Cardiac muscle cell (in vitro differentiated cells and primary cell): Measurements from ENCODE around the gene ACSS3. TPM values are rescaled to one million over a fixed set of nuclear protein-coding genes. Genes with fewer than 3 reads are reported as not detected.
"Not testable (repeated sequence)": the region's sequence is repeated elsewhere in the genome, so short reads cannot be mapped to it uniquely, and the experiment has no call there.

Source experiments
- DNase-seq, 2 donors: peaks; one replicate each; pipeline versions ENCODE4 v3.0.0 to v3.0.0-alpha.2; 2010 to 2017; ENCODE audit warnings: low read depth in 1 of 2, low spot score in 1 of 2
- H3K27ac ChIP-seq: fragments of 200-600 bp; sonication (generic); 2 replicates; pipeline ENCODE4 v1.5.1; 2016
- H3K27me3 ChIP-seq: fragments of 200-600 bp; sonication (generic); 2 replicates; pipeline ENCODE4 v1.6.0; 2016; ENCODE audit warnings: control low read depth
- H3K36me3 ChIP-seq: fragments of 200-600 bp; sonication (generic); 2 replicates; pipeline ENCODE4 v1.5.1; 2016; ENCODE audit warnings: control low read depth
- H3K4me1 ChIP-seq: fragments of 200-600 bp; sonication (generic); 2 replicates; pipeline ENCODE4 v1.8.1; 2017; ENCODE audit warnings: low read depth, mild to moderate bottlenecking, mixed run types
- H3K4me3 ChIP-seq: fragments of 200-600 bp; sonication (generic); 2 replicates; pipeline ENCODE4 v1.5.1; 2016; ENCODE audit warnings: mild to moderate bottlenecking
- H3K9me3 ChIP-seq: fragments of 200-600 bp; sonication (generic); 2 replicates; pipeline ENCODE4 v1.5.1; 2017; ENCODE audit warnings: low read depth, mild to moderate bottlenecking, control low read depth
- polyA plus RNA-seq: library from polyadenylated mRNA; unstranded; fragments of >200 nt; fragmentation: Nextera tagmentation; extraction: Ambion mirVana; gene quantifications from 2 replicates; pipeline ENCODE4 v1.2.1, GENCODE V29; 2016
- total RNA-seq: library from RNA; depleted of rRNA; stranded (reverse); fragments of >200 nt; gene quantifications from 2 replicates; pipeline ENCODE4 v1.2.3, GENCODE V29; 2016
- TF ChIP-seq, protein P1 (sequence below): IDR thresholded peaks from 2 replicates; pipeline ENCODE4 v1.5.1; 2012; ENCODE audit warnings: low read depth, mild to moderate bottlenecking, low read length

The ACSS3 gene
- total RNA-seq (19.4 and 32.4 TPM in 2 replicates), polyA plus RNA-seq (15.9 and 18.5 TPM in 2 replicates)

DNA sequence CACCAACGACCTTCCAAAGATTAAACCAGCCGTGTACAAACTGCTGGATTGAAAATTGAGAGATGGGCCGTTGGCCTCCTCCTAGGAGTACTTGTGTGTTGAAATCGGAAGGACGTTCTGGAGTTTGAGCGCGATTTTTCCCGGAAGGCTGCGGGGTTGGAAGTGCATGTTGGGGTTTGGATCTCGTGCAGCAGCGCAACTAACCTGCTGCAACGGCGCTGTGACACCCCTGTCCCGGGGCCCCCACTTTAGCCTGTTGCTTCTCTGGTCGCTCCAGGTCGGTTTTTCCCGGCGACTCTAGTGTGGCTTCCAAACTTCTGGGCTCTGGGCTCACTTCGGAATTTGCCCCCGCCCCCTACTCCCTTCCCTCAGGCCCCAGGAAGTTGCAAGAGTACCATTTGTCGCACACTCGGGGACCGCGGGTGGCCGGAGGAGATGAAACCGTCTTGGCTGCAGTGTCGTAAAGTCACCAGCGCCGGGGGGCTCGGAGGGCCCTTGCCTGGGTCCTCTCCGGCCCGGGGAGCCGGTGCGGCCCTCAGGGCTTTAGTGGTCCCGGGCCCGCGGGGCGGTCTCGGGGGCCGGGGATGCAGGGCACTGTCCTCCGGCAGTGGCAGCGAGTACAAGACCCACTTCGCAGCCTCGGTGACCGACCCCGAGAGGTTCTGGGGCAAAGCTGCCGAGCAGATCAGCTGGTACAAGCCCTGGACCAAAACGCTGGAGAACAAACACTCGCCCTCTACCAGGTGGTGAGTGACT is at the start of gene ACSS3:
Gene ACSS3 (plus strand): TSS at position 394 of the 756 bp plus-strand sequence. CDS start 42 bp downstream, at position 436.
- H3K27me3 ChIP-seq, result no peaks in the 10 kb centered on the region
- peak within 1 kb of the TSS; percentile 62 for H3K4me3 ChIP-seq
- TF ChIP-seq, protein P1, sequence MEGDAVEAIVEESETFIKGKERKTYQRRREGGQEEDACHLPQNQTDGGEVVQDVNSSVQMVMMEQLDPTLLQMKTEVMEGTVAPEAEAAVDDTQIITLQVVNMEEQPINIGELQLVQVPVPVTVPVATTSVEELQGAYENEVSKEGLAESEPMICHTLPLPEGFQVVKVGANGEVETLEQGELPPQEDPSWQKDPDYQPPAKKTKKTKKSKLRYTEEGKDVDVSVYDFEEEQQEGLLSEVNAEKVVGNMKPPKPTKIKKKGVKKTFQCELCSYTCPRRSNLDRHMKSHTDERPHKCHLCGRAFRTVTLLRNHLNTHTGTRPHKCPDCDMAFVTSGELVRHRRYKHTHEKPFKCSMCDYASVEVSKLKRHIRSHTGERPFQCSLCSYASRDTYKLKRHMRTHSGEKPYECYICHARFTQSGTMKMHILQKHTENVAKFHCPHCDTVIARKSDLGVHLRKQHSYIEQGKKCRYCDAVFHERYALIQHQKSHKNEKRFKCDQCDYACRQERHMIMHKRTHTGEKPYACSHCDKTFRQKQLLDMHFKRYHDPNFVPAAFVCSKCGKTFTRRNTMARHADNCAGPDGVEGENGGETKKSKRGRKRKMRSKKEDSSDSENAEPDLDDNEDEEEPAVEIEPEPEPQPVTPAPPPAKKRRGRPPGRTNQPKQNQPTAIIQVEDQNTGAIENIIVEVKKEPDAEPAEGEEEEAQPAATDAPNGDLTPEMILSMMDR, result no peak
- H3K36me3 ChIP-seq, result no peaks in the 10 kb centered on the region
- peak; percentile 62 to 84 for DNase-seq
- peaks cover 28% of the 10 kb centered on the region for H3K4me1 ChIP-seq
- peak within 1 kb of the TSS; percentile 74 for H3K27ac ChIP-seq
- no peaks in the 10 kb centered on the region for H3K9me3 ChIP-seq

DNA sequence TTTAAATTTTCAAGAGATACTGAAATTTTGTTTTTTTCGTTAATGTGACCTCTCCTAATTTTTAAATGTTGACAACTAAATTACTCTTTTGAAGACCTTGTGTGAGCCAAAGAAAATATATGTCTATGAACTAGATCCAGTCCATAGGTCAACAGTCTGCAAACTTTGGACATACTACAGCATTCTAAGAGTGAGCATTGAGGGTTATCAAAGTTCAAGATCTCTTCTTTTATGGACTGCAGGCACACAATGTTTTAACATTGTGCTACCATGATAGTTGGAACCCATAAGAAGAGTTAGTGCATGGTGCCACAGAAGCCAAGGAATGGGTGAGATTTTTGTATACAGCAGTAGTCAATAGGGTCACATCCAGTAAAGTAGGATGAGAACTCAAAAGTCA is 43.0 kb upstream of the ACSS3 start:
- no peak overlapping the region for H3K27ac ChIP-seq
- DNase-seq, result no peak
- H3K36me3 ChIP-seq, result no peaks in the 10 kb centered on the region
- peaks cover 7% of the 10 kb centered on the region for H3K4me1 ChIP-seq
- TF ChIP-seq, protein P1, result no peak
- H3K27me3 ChIP-seq, result no peaks in the 10 kb centered on the region
- H3K4me3 ChIP-seq, result no peak overlapping the region
- no peaks in the 10 kb centered on the region for H3K9me3 ChIP-seq

DNA sequence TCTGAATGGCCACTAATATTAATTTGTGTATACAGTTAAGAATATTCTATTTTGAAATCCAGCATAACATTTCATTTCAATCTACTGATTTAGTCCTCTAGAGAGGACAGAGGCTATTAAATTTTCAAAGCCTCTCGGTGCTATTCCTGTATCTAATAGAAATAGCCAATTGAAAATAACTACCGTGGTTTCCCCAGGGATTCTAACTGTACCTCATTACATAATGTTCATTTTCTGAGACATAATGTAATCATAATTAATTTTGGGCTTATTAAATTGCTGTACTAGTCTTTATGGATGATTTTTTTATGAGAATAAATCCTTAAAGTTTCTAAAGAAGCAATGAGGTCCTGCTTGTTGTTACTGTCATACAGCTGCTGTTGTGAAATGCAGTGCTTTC is 38.6 kb upstream of the ACSS3 start:
- TF ChIP-seq, protein P1, result no peak
- no peaks in the 10 kb centered on the region for H3K36me3 ChIP-seq
- H3K4me3 ChIP-seq, result no peak overlapping the region
- peaks cover 7% of the 10 kb centered on the region for H3K4me1 ChIP-seq
- no peak for DNase-seq
- H3K27ac ChIP-seq, result no peak overlapping the region
- no peaks in the 10 kb centered on the region for H3K9me3 ChIP-seq
- no peaks in the 10 kb centered on the region for H3K27me3 ChIP-seq

GRCh38 chr12:81043979-81044740 is 33.7 kb upstream of the ACSS3 start:
- Histone ChIP-seq H3K36me3 (no peaks in the 10 kb centered on the region), H3K4me1 (peaks cover 2% of the 10 kb centered on the region), H3K27me3 (no peaks in the 10 kb centered on the region), H3K4me3 (no peak overlapping the region), H3K9me3 (no peaks in the 10 kb centered on the region), H3K27ac (no peak overlapping the region)
- DNase-seq, result no peak
- TF ChIP-seq, protein P1, result no peak

GRCh38 chr12:81064971-81065370 is 12.9 kb upstream of the ACSS3 start:
- H3K27ac ChIP-seq, result not testable (repeated sequence)

GRCh38 chr12:81070846-81071245 is 7.0 kb upstream of the ACSS3 start:
- H3K27ac ChIP-seq, result no peak overlapping the region
- no peaks in the 10 kb centered on the region for H3K9me3 ChIP-seq
- no peak overlapping the region for H3K4me3 ChIP-seq
- no peak for DNase-seq
- no peaks in the 10 kb centered on the region for H3K36me3 ChIP-seq
- TF ChIP-seq, protein P1, result no peak
- H3K27me3 ChIP-seq, result no peaks in the 10 kb centered on the region
- no peaks in the 10 kb centered on the region for H3K4me1 ChIP-seq

More at GRCh38 chr12:81064971-81065370, 12.9 kb upstream of the ACSS3 start:
- not testable (repeated sequence) for H3K36me3 ChIP-seq, H3K4me3 ChIP-seq, H3K9me3 ChIP-seq, H3K27me3 ChIP-seq, DNase-seq, H3K4me1 ChIP-seq
